ENCODE measurements around the gene OR2T35.

DNA sequence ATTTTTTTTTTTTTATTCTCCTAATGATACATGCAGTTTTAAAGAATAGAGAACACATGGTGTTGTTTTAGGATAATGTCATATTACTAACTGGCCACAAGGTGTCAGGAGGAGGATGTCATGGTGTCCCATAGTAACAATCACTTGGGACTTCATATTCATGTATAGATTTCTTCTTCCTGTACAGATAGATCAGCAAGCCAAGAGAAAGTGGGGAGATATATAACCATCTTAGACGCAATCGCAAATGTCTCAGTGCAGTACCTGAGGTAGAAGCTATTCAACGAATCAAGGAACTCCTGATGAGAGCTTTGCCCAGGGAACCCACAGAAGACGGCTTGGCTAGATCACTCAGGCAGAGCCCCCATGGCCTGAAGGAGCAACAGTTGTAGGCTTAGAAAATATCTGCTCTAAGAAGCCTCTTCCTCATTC lies 22.5 kb downstream of the OR2T35 start:
- no peak for TF ChIP-seq GATA2 (IDR thresholded peaks at IDR 0.05; ENCODE audit: low read depth, low read length)
- no peak for TF ChIP-seq GATA3 (IDR thresholded peaks at IDR 0.05; ENCODE audit: low read depth, low read length)
